ENCODE data around the gene PLEKHO1.

- TF ChIP-seq EZH2 (IDR thresholded peaks at IDR 0.05; ENCODE audit: borderline replicate concordance, insufficient read depth, low read length, poor library complexity, severe bottlenecking) = no peak
- TF ChIP-seq CTCF (IDR thresholded peaks at IDR 0.05; ENCODE audit: poor library complexity, severe bottlenecking) = no peak
- TF ChIP-seq TAF1 (IDR thresholded peaks at IDR 0.05; ENCODE audit: low read depth) = no peak
- TF ChIP-seq EP300 (conservative IDR thresholded peaks at IDR 0.05; ENCODE audit: poor library complexity, severe bottlenecking) = no peak
- TF ChIP-seq REST (IDR thresholded peaks at IDR 0.05; ENCODE audit: borderline replicate concordance) = no peak
- no peak for TF ChIP-seq POLR2AphosphoS5 (IDR thresholded peaks at IDR 0.05)
Measured at GRCh38 chr1:150180474-150180873, 30.8 kb downstream of the PLEKHO1 start.
